Caki2 (cell line): ENCODE results near the gene TEX35. TPM values are rescaled to one million over a fixed set of nuclear protein-coding genes. Genes with fewer than 3 reads are reported as not detected.
"Not testable (repeated sequence)": the region's sequence is repeated elsewhere in the genome, so short reads cannot be mapped to it uniquely, and the experiment has no call there.

ENCODE experiments used
- DNase-seq: peaks from one replicate; pipeline ENCODE4 v3.0.0-alpha.2; 2015; ENCODE audit warnings: low read depth
- in situ Hi-C: cut with HindIII; loops from 2 replicates; pipeline ENCODE4 v1.10.0; 2016; ENCODE audit warnings: low sequenced_read_pairs, low pct_unique_long_range_greater_than_20kb, mixed read lengths
- total RNA-seq: library from RNA; depleted of rRNA; stranded (reverse); fragments of >200 nt; shearing (Covaris generic); gene quantifications from 2 replicates; pipeline ENCODE4 v1.2.3, GENCODE V29; 2014; ENCODE audit warnings: low replicate concordance

TEX35 gene
- total RNA-seq, 1 experiment from 2014 or later: not detected

DNA sequence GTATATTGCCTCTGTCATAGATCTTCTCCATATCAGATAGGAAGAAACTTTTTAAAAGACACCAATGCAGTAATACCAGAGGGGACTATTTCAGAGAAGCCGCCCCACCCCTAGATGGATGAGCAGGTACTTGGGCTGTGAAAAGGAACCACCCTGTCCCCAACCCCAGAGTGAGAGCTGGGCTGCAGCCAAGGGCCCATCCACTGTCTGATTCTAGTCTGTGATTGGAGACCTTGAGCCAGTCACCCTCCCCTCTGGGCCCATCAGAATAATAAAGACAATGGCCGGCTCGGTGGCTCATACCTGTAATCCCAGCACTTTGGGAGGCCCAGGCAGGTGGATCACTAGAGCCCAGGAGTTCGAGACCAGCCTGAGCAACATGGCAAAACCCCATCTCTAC is 21.2 kb upstream of the TEX35 start:
- no peak for DNase-seq
- in situ Hi-C loops: no loop called here

DNA sequence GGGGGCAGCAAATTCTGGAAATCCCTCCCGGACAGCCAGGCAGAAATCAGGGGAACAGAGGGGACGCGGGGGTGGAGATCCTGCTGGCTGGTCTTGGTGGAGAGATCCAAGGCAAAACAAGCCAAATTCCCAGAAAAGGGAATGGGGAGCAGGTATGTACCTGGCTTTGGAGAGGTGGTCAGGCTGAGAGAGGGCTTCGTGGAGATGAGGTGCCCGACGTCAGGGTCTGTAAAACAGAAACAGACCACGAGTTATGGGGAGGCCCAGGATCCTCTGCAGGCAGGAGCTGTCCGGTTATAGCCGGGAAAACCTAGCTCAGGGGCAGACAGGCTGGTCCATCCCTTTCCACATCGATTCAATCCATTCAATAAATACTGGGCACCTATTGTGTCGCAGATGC is 20.6 kb upstream of the TEX35 start:
- DNase-seq: no peak
- in situ Hi-C loops: no loop called here

DNA sequence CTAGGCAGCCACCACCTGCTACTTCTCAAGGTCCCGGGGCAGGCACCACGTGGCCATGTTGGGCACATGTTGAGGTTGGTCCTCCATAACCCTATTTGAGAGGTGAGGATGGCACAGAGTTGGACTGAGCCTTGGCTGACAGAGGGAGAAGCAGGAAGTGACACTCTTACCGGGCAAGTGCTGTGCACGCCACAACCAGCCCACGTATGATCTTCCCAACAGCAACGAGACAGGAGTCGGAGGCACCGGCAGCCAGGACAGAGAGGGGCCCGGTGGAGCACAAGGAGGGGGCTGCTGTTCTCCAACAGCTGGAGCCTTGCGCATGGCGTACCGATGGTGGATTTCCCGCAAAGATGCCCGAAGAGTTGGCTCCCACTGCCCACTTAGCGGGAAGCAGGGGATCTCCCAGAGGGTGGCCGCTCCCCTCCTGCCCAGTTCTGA is 19.6 kb upstream of the TEX35 start:
- in situ Hi-C loops: no loop called here
- DNase-seq: no peak

DNA sequence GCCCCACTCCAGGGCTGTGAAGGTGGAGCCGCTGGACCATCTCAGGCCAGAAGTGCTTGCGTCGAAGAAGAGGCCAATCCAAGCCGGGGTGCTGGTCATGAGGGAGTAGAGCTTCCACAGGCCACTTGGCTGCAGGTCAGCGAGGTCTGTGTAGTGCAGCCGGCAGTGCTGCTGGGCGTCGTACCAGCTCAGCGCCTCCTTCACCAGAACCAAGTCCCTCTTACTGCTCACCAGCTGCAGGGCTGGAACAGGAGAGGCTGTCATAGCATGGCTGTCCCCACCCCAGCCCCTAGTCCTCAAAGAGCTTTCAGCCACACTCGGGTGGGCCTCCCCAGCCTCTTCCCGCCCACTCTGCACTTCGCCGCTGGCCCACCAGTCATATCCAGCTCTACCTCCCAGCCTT is 18.3 kb upstream of the TEX35 start:
- no peak for DNase-seq
- in situ Hi-C loops: no loop called here

DNA sequence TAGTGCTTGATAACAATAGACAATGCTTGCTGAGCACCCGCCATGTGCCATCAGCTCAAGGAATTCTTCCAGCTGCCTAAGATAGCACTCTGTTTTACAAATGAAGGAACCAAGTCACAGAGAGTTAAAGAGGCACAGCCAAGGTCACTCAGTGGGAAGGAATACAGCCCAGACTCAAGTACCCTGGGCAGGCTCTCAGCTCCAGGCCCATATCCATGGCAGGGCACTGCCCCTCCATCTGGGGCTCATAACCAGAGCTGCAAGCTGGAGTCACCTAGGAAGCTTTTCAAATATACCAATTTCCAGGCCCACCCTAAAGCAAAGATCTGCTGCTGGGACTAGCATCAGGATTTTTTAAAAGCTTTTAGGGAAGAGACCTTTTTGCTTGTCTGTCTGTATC is 17.8 kb upstream of the TEX35 start:
- in situ Hi-C loops: no loop called here

DNA sequence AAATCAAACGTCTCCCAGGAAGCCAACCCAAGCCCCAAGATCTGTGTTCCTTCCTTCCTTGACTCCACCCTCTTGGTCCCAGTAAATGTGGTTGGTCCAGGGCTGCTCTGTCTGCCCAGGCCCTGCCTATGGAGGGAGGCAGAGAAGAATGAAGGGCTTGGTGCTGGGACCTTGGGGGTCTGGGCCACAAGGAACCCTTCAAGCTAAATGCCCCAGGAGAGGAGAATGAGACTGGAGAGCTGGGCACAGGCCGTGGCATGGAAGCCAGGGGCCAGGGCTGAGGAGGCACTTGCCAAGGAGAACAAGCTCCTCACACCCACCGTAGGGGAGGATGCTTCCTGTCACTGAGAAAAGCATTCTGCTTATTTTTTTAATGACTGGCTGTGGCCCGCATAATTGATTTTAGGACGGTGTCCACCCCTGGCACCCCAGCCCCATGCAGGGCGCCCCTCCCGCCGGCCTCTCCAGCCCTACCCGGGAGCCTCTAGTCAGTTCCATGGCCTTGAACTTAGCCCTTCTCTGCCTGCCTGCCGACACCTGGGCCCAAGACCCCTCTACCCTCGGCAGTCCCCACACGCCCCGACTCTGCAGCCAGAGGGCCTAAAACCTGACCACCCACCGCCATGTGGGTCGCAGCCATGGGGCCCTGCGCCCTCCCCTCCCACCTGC is 17.0 kb upstream of the TEX35 start:
- in situ Hi-C loops: no loop called here
- DNase-seq: no peak

More for the DNA sequence above, 17.8 kb upstream of the TEX35 start:
- no peak for DNase-seq

DNA sequence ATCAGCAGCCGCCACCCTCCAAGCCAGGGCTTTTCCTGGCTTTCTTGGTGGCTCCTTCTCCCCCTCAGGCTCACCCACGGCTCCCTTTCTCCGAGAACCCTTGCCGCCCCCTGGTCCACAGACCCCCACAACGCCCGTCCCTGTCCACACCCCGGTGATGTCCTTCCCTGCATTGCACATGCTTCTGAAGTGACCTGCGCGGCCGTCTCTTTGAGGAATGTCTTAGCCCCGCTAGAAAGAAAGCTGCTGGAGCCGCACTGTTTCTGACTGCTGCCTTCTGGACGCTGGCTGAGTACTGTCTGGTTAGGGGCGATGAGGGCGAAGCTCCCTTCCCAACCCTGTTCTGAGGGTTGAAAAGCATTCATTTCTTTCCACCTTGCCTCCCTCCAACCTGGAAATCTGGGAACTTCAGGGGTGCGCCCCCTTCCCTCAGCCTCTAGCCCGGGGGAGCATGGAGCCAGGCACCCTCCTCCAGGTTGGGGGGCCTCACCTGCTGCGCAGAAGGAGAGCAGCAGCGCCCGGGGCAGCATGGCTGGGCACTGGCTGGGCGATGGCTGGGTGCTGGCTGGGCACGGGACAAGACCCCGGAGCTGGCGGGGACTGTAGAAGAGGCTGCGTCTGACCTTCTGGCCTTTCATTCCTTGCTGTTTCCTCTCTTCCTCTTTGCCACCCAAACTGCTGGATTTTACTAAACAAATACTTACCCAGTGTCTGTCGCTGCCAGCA is 16.3 kb upstream of the TEX35 start, which contains the start of gene CLEC20A:
Gene CLEC20A, minus strand, starts transcription at position 555 of the 726 bp plus-strand sequence. Its CDS starts 25 bp downstream, at position 530.
- no peak for DNase-seq
- in situ Hi-C loops: no loop called here

DNA sequence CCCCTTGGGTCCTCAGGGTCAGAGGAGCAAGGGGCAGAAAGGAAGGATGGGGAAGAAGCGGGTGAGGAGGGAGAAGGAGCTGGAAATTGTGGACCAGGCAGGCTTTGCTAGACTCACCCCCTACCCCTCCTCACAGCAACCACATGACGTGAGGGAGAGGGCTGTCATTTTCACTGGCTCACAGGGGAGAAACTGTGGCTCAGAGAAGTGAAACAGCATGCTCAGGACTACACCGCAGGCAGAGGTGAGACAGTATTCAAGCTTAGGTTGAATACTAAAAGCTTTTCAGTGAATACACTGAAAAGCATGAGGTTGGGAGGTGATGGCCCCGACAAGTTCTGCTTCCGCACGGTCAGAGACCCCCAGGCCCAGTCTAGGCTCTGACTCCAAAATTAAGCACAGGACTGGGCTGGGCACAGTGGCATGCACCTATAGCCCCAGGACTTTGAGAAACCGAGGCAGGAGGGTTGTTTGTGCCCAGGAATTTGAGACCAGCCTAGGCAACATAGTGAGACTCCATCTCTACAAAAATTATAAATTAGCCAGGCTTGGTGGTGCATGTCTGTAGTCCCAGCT is 14.9 kb upstream of the TEX35 start:
- in situ Hi-C loops: no loop called here

DNA sequence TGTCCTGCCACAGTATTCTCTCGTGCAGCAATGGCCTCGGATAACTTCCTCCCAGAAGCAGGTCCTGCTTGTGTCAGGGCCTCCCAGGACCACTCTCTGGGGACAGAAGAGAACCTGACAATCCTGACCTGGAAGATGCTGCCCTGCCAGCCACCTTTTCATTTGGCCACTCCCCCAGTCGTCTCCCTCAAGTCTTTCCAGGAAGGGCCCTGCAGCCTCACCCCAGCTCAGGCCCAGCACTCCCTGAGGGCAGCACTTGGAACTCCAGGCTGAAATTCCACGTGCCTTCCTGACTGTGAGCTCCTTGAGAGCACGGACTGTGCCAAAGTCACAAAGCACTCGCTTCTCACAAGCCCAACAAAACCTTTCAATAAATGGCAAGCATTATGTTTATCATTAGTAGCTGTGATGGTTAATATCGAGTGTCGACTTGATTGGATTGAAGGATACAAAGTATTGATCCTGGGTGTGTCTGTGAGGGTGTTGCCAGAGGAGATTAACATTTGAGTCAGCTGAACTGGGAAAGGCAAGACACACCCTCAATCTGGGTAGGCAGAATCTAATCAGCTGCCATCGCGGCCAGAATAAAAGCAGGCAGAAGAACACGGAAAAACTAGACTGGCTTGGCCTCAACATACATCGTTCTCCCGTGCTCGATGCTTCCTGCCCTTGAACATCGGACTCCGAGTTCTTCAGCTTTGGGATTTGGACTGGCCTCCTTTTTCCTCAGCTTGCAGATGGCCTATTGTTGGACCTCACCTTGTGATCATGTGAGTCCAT is 13.8 kb upstream of the TEX35 start:
- no peak for DNase-seq
- in situ Hi-C loops: no loop called here

More for the DNA sequence above, 14.9 kb upstream of the TEX35 start:
- no peak for DNase-seq

DNA sequence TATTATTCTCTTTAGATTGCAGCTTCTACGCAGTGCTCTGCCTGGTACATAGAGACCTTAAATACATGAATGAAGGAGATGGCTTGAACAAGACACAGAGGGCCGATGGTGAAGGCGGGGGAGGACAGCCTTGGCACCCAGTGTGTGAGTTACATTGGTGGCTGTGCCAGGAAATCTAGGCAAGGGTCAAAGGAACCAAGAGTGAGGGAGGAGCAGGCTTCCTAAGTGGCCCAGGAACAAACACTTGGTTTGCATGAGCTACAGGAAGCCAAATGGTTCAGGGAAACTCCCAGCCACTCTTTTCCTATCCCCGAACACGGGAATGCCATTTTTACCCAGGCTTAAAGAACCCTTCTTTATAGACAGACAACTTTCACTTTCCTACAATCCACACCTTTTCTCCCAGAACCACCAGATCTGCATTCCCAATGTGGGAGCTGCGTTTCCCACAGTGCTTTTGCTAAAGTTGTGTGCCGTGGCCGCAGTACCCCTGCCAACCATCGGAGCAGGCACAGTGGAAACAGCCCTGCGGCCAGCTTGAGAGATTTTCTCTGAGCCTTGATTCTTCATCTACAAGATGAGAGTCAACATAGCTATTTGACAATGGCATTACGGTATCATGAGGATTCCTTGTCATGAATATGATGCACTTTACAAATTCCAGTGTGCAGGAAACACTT is 12.7 kb upstream of the TEX35 start:
- no peak for DNase-seq
- in situ Hi-C loops: no loop called here

DNA sequence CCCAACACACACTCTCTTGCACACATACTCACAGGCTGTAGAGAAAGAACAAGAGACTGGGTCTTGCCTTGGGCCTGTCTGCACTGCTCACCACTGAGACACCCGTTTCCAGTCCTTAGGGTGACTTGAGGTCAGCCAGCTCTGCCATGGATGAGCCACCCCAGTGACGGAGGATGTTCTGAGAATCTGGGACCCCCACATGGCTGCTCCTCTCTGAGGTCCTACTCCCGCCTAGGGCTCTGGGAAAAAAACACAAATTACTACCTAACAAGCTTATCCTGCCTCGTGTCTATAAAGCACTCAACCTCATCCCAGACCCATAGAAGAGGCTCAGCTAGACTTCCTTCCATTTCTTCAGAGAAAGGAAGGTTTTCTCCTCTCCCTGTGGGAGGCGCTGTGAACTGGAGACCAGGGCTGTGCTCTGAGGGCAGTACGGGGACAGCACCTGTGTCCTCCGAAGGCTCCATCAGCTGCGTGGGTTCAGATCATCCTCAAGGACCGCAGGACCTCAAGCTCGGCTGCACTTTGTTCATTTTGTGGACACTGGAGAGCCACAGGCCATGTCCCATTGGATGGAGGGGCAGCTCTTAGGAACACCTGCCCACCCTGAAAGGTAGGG is 11.9 kb upstream of the TEX35 start:
- in situ Hi-C loops: no loop called here
- DNase-seq: no peak

DNA sequence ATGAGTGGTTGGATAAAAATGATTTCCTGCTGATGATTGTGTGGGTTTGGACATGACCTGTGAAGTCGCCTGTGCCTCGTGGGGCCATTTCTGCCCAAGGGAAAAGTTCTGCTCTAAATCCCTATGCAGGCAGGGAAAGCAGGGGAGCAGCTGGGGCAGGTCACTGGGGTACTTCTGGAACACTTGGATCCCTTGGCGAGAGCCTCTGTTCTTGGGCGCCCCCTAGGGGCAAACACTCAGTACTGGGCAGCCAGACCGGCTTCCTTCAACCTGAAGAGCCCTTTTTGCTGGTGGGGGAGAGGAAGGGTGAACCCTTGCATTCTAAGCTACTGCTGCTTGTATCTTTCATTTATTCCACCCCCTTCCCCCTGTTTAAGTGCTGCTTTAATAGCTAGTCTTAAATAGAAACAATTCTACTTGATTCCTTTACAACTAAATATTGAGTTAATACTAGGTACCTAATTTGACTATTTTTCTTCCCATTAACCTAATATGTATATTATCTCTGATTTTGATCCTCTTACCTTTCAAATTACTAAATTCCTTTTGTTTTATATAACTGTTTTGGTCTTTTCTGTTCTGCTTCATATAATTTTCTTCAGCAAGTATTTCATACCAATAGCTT is 11.1 kb upstream of the TEX35 start:
- DNase-seq: peak; percentile 33
- in situ Hi-C loops: no loop called here

DNA sequence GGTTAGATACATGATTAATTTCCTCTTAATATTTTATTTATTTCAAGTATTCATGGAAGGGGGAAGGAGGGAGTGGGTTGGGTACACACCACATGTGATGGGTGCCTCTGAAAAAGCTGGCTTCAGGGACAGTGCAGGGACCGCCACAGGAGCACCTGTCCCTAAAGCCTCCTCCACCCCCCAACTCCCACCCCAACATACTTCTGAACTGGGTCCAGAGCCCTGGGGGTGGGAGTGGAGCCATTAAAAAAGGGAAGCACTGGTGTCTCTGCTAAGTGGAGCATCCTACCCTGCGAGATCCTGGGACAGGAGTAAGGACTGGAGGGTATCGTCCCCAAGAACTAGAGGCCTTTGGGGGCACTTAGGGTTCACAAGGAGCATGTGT is 10.6 kb upstream of the TEX35 start:
- DNase-seq: no peak
- in situ Hi-C loops: no loop called here

DNA sequence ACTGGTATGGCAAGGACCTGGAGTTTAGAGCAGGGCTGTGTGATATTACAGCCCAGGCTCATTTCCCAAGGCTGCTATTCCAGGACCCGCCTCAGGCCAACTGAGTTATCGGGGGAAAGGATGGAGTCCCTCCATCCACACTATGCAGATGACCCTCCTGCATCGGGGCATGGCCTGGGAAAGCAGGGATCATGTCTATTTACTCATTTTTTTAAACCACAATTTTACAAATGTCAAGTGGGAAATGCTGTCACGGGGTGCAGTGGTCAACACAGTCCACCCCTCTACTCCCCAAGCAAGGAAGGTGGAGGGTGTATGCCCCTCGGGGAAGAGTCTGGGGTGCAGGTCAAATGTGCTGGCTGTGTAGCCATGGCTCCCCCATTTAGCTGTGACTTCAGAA is 10.1 kb upstream of the TEX35 start:
- in situ Hi-C loops: no loop called here

DNA sequence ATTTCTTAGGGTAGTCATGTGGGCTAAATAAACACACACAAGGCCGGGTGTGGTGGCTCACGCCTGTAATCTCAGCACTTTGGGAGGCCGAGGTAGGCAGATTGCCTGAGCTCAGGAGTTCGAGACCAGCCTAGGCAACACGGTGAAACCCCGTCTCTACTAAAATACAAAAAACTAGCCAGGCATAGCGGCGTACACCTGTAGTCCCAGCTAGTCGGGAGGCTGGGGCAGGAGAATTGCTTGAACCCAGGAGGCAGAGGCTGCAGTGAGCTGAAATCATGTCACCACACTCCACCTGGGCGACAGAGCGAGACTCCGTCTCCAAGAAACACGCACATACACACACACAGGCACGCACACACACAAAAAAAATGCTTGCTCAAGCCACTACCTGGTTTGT is 9.6 kb upstream of the TEX35 start:
- in situ Hi-C loops, DNase-seq: not testable (repeated sequence)

More for the DNA sequence above, 10.1 kb upstream of the TEX35 start:
- no peak for DNase-seq

DNA sequence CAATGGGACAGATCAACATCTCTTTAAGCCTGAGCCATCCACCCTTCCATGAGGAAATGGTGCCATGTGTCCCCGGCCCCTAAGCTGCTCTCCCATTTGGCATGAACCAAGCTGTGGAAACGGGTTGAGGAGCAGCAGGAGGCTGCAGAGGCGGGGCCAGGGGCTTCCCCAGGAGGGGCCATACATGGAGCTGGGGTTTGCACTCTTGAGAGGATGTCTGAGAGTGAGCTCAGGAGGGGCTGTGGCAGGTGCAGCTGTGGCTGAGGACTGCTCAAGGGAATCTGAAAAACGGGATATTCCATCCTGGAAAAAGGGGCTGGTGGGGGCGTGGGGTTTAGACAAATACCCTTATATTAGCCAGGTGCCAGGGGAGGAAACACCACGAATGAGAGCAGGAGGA is 9.1 kb upstream of the TEX35 start:
- no peak for DNase-seq
- in situ Hi-C loops: no loop called here

DNA sequence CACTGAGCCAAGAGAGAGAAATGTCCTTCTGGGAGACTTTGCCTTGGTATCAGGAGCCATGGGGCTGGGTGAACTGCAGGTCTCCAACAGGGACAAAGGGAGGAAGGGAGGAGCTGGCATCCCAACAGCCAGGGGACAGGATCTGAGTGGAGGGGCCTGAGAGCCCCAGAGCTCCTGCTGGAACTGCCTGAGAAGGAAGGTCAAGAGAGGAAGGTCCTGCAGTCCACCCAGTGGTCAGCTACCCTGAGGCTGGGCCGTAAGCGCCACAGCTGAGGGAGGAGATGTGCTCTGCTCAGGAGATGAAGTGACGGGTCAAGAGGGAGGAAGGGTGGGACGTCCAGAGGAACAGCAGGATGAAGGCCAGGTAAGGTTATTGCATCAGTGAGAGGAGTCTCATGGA is 8.6 kb upstream of the TEX35 start:
- in situ Hi-C loops: no loop called here
- no peak for DNase-seq
